ENCODE data around the gene NR1D1.

- TF ChIP-seq CTCF (IDR thresholded peaks at IDR 0.05) (no peak), POLR2AphosphoS5 (IDR thresholded peaks at IDR 0.05) (no peak), POLR2A (IDR thresholded peaks at IDR 0.05) (no peak)
Measured at GRCh38 chr17:40058186-40058784, 42.1 kb downstream of the NR1D1 start.
